NCI-H1436 (cell line): ENCODE measurements around the gene ZNF516.

ENCODE experiments used
- DNase-seq: peaks from one replicate; lab custom pipeline; 2025; lab: John Stamatoyannopoulos, UW

Gene ZNF516

GRCh38 chr18:76453932-76454331 is 41.1 kb downstream of the ZNF516 start:
- DNase-seq = no peak

- DNase-seq = no peak
Measured at GRCh38 chr18:76453057-76453561, 41.9 kb downstream of the ZNF516 start.

- no peak for DNase-seq
Measured at GRCh38 chr18:76452357-76452756, 42.7 kb downstream of the ZNF516 start.

GRCh38 chr18:76451396-76452331 is 43.4 kb downstream of the ZNF516 start:
- DNase-seq = no peak

GRCh38 chr18:76450452-76451395 is 44.3 kb downstream of the ZNF516 start:
- no peak for DNase-seq

- no peak for DNase-seq
Measured at GRCh38 chr18:76449111-76449453, 46.0 kb downstream of the ZNF516 start.

GRCh38 chr18:76448256-76449110 is 46.6 kb downstream of the ZNF516 start:
- DNase-seq = no peak

- no peak for DNase-seq
Measured at GRCh38 chr18:76447258-76447890, 47.7 kb downstream of the ZNF516 start.

GRCh38 chr18:76446321-76447257 is 48.5 kb downstream of the ZNF516 start:
- no peak for DNase-seq

- no peak for DNase-seq
Measured at GRCh38 chr18:76445741-76446232, 49.3 kb downstream of the ZNF516 start.

- no peak for DNase-seq
Measured at GRCh38 chr18:76445275-76445674, 49.8 kb downstream of the ZNF516 start.

GRCh38 chr18:76444446-76445105 is 50.5 kb downstream of the ZNF516 start:
- DNase-seq = no peak

GRCh38 chr18:76443519-76444445 is 51.3 kb downstream of the ZNF516 start:
- DNase-seq = no peak

- DNase-seq = no peak
Measured at GRCh38 chr18:76442413-76443171, 52.5 kb downstream of the ZNF516 start.

- no peak for DNase-seq
Measured at GRCh38 chr18:76441668-76442412, 53.2 kb downstream of the ZNF516 start.

GRCh38 chr18:76441002-76441667 is 53.9 kb downstream of the ZNF516 start:
- DNase-seq = no peak
